ENCODE results near the gene RBM15.

RBM15 gene

GRCh38 chr1:110328700-110329099 lies 10.5 kb upstream of the RBM15 start:
- no peaks in the 10 kb centered on the region for H3K36me3 ChIP-seq (ENCODE audit: control insufficient read depth in 1 of 2, insufficient read depth in 2 of 2, low read length in 2 of 2)
- no peak overlapping the region for H3K14ac ChIP-seq (ENCODE audit: low read length)
- WGBS (ENCODE audit: extremely low coverage, insufficient coverage, insufficient read length): no CpG with 5 or more reads among the region's 3 CpGs
- no peaks in the 10 kb centered on the region for H3K27me3 ChIP-seq (ENCODE audit: insufficient read depth, low read length)
- H2AFZ ChIP-seq (ENCODE audit: insufficient read depth, low read length, poor library complexity): no peak overlapping the region
- H3K18ac ChIP-seq (ENCODE audit: low read length): no peak overlapping the region
- DNase-seq: peak in 1 of 2 donors; percentile 65
- no peak overlapping the region for H3K23ac ChIP-seq (ENCODE audit: low read length)
- no peak overlapping the region for H2AK5ac ChIP-seq (ENCODE audit: low read length)
- H3K79me2 ChIP-seq (ENCODE audit: control insufficient read depth, insufficient read depth, low read length, poor library complexity): no peaks in the 10 kb centered on the region
- H3K79me1 ChIP-seq (ENCODE audit: low read length): peaks cover 2% of the 10 kb centered on the region
- no peak overlapping the region for H3K4ac ChIP-seq (ENCODE audit: low read depth, low read length)
- H3K9ac ChIP-seq (ENCODE audit: low read length): no peak overlapping the region
- H2BK12ac ChIP-seq (ENCODE audit: low read length): peak overlapping the region; percentile 59
- H3K4me3 ChIP-seq (ENCODE audit: low read depth, low read length): no peak overlapping the region
- no peak overlapping the region for H4K91ac ChIP-seq (ENCODE audit: low read depth, low read length)
- H3K4me1 ChIP-seq (ENCODE audit: control insufficient read depth in 1 of 2, insufficient read depth in 2 of 2, low read length in 2 of 2): peaks cover 0 to 5% of the 10 kb centered on the region in 2 experiments
- H4K8ac ChIP-seq (ENCODE audit: low read depth, low read length): no peak overlapping the region
- H3K9me3 ChIP-seq (ENCODE audit: insufficient read depth, low read depth, low read length): no peaks in the 10 kb centered on the region
- H3K4me2 ChIP-seq (ENCODE audit: low read length): no peak overlapping the region
- H2BK5ac ChIP-seq (ENCODE audit: low read depth, low read length, poor library complexity): peak overlapping the region; percentile 23
- H2BK120ac ChIP-seq (ENCODE audit: insufficient read depth, low read length, poor library complexity): no peak overlapping the region
- H4K12ac ChIP-seq (ENCODE audit: low read depth, low read length): no peak overlapping the region
- no peak overlapping the region for H3K27ac ChIP-seq (ENCODE audit: low read depth, low read length)

- WGBS (ENCODE audit: extremely low coverage, insufficient coverage, insufficient read length): no CpG with 5 or more reads among the region's 1 CpG
- Histone ChIP-seq H3K18ac (ENCODE audit: low read length) (no peak overlapping the region), H2BK12ac (ENCODE audit: low read length) (peak overlapping the region; percentile 15)
These were observed 3.9 kb upstream of the RBM15 start for GRCh38 chr1:110335265-110335664.

GRCh38 chr1:110336300-110337039 lies 2.7 kb upstream of the RBM15 start:
- H3K4ac ChIP-seq (ENCODE audit: low read depth, low read length): no peak overlapping the region

More at GRCh38 chr1:110335265-110335664, 3.9 kb upstream of the RBM15 start:
- Histone ChIP-seq H3K4me3 (ENCODE audit: low read depth, low read length) (no peak overlapping the region), H3K14ac (ENCODE audit: low read length) (no peak overlapping the region), H3K23ac (ENCODE audit: low read length) (no peak overlapping the region), H3K36me3 (ENCODE audit: control insufficient read depth in 1 of 2, insufficient read depth in 2 of 2, low read length in 2 of 2) (no peaks in the 10 kb centered on the region), H3K4me1 (ENCODE audit: control insufficient read depth in 1 of 2, insufficient read depth in 2 of 2, low read length in 2 of 2) (peaks cover 8 to 12% of the 10 kb centered on the region in 2 experiments), H2BK5ac (ENCODE audit: low read depth, low read length, poor library complexity) (peak overlapping the region; percentile 12), H3K4ac (ENCODE audit: low read depth, low read length) (no peak overlapping the region), H3K4me2 (ENCODE audit: low read length) (no peak overlapping the region), H3K79me2 (ENCODE audit: control insufficient read depth, insufficient read depth, low read length, poor library complexity) (peaks cover 17% of the 10 kb centered on the region), H2AK5ac (ENCODE audit: low read length) (peak overlapping the region; percentile 12), H3K27me3 (ENCODE audit: insufficient read depth, low read length) (no peaks in the 10 kb centered on the region), H4K12ac (ENCODE audit: low read depth, low read length) (no peak overlapping the region), H3K9ac (ENCODE audit: low read length) (no peak overlapping the region), H3K27ac (ENCODE audit: low read depth, low read length) (no peak overlapping the region), H3K9me3 (ENCODE audit: insufficient read depth, low read depth, low read length) (no peaks in the 10 kb centered on the region), H4K91ac (ENCODE audit: low read depth, low read length) (peak overlapping the region; percentile 26), H3K79me1 (ENCODE audit: low read length) (peaks cover 21% of the 10 kb centered on the region), H2BK120ac (ENCODE audit: insufficient read depth, low read length, poor library complexity) (peak overlapping the region; percentile 30), H4K8ac (ENCODE audit: low read depth, low read length) (no peak overlapping the region), H2AFZ (ENCODE audit: insufficient read depth, low read length, poor library complexity) (no peak overlapping the region)
- no peak for DNase-seq

GRCh38 chr1:110337704-110338308 lies 1.4 kb upstream of the RBM15 start:
- Histone ChIP-seq H2AFZ (ENCODE audit: insufficient read depth, low read length, poor library complexity) (peak overlapping the region; percentile 90), H2BK5ac (ENCODE audit: low read depth, low read length, poor library complexity) (peak overlapping the region; percentile 93), H3K14ac (ENCODE audit: low read length) (peak overlapping the region; percentile 96), H3K79me2 (ENCODE audit: control insufficient read depth, insufficient read depth, low read length, poor library complexity) (peaks cover 35% of the 10 kb centered on the region), H3K4ac (ENCODE audit: low read depth, low read length) (peak overlapping the region; percentile 4), H3K36me3 (ENCODE audit: control insufficient read depth in 1 of 2, insufficient read depth in 2 of 2, low read length in 2 of 2) (peaks cover 16% of the 10 kb centered on the region in 2 experiments), H4K8ac (ENCODE audit: low read depth, low read length) (peak overlapping the region; percentile 93), H3K4me3 (ENCODE audit: low read depth, low read length) (peak overlapping the region; percentile 81), H2AK5ac (ENCODE audit: low read length) (peak overlapping the region; percentile 6), H3K9me3 (ENCODE audit: insufficient read depth, low read depth, low read length) (no peaks in the 10 kb centered on the region), H3K79me1 (ENCODE audit: low read length) (peaks cover 21% of the 10 kb centered on the region), H4K91ac (ENCODE audit: low read depth, low read length) (peak overlapping the region; percentile 73), H3K9ac (ENCODE audit: low read length) (peak overlapping the region; percentile 61), H2BK120ac (ENCODE audit: insufficient read depth, low read length, poor library complexity) (peak overlapping the region; percentile 97), H3K4me2 (ENCODE audit: low read length) (peak overlapping the region; percentile 70), H3K27ac (ENCODE audit: low read depth, low read length) (peak overlapping the region; percentile 95), H2BK12ac (ENCODE audit: low read length) (peak overlapping the region; percentile 47), H4K12ac (ENCODE audit: low read depth, low read length) (peak overlapping the region; percentile 96), H3K27me3 (ENCODE audit: insufficient read depth, low read length) (no peaks in the 10 kb centered on the region), H3K23ac (ENCODE audit: low read length) (no peak overlapping the region), H3K4me1 (ENCODE audit: control insufficient read depth in 1 of 2, insufficient read depth in 2 of 2, low read length in 2 of 2) (peaks cover 23 to 29% of the 10 kb centered on the region in 2 experiments), H3K18ac (ENCODE audit: low read length) (peak overlapping the region; percentile 93)
- no CpG with 5 or more reads among the region's 36 CpGs for WGBS (ENCODE audit: extremely low coverage, insufficient coverage, insufficient read length)
- DNase-seq: no peak

More at GRCh38 chr1:110336300-110337039, 2.7 kb upstream of the RBM15 start:
- H4K12ac ChIP-seq (ENCODE audit: low read depth, low read length): no peak overlapping the region
- no peak overlapping the region for H3K9ac ChIP-seq (ENCODE audit: low read length)
- H3K9me3 ChIP-seq (ENCODE audit: insufficient read depth, low read depth, low read length): no peaks in the 10 kb centered on the region
- H2AK5ac ChIP-seq (ENCODE audit: low read length): no peak overlapping the region
- H4K8ac ChIP-seq (ENCODE audit: low read depth, low read length): no peak overlapping the region
- peaks cover 9% of the 10 kb centered on the region in 2 experiments for H3K36me3 ChIP-seq (ENCODE audit: control insufficient read depth in 1 of 2, insufficient read depth in 2 of 2, low read length in 2 of 2)
- peaks cover 29% of the 10 kb centered on the region for H3K79me2 ChIP-seq (ENCODE audit: control insufficient read depth, insufficient read depth, low read length, poor library complexity)
- H3K27me3 ChIP-seq (ENCODE audit: insufficient read depth, low read length): no peaks in the 10 kb centered on the region
- no CpG with 5 or more reads among the region's 1 CpG for whole genome bisulfite sequencing (ENCODE audit: extremely low coverage, insufficient coverage, insufficient read length)
- H2BK120ac ChIP-seq (ENCODE audit: insufficient read depth, low read length, poor library complexity): no peak overlapping the region
- H3K4me3 ChIP-seq (ENCODE audit: low read depth, low read length): no peak overlapping the region
- H3K14ac ChIP-seq (ENCODE audit: low read length): no peak overlapping the region
- H2BK12ac ChIP-seq (ENCODE audit: low read length): peak overlapping the region; percentile 47
- no peak overlapping the region for H3K18ac ChIP-seq (ENCODE audit: low read length)
- H2AFZ ChIP-seq (ENCODE audit: insufficient read depth, low read length, poor library complexity): no peak overlapping the region
- H4K91ac ChIP-seq (ENCODE audit: low read depth, low read length): no peak overlapping the region
- peak overlapping the region; percentile 55 for H3K27ac ChIP-seq (ENCODE audit: low read depth, low read length)
- no peak overlapping the region for H3K4me2 ChIP-seq (ENCODE audit: low read length)
- peaks cover 18 to 22% of the 10 kb centered on the region in 2 experiments for H3K4me1 ChIP-seq (ENCODE audit: control insufficient read depth in 1 of 2, insufficient read depth in 2 of 2, low read length in 2 of 2)
- peaks cover 21% of the 10 kb centered on the region for H3K79me1 ChIP-seq (ENCODE audit: low read length)
- H2BK5ac ChIP-seq (ENCODE audit: low read depth, low read length, poor library complexity): peak overlapping the region; percentile 83
- no peak overlapping the region for H3K23ac ChIP-seq (ENCODE audit: low read length)
- DNase-seq: peak; percentile 86 to 89
